OCI-LY7 (cell line): ENCODE results near the gene CTNNA2.

Experiments used
- EZH2phosphoT487 ChIP-seq: fragments of 200-600 bp; sonication (generic); IDR thresholded peaks from 2 replicates; pipeline ENCODE4 v1.6.1; 2018; ENCODE audit warnings: low read depth, borderline replicate concordance, mild to moderate bottlenecking, mixed run types, antibody characterized with exemption, low read length, moderate library complexity, mixed read lengths
- TF ChIP-seq, protein P1 (sequence below): fragments of 200-600 bp; sonication (generic); conservative IDR thresholded peaks from 2 replicates; pipeline ENCODE4 v1.5.1; 2014; ENCODE audit warnings: mild to moderate bottlenecking, antibody characterized with exemption, low read length, moderate library complexity, mixed read lengths

GRCh38 chr2:79950526-79950925 is 437.7 kb downstream of the CTNNA2 start:
- TF ChIP-seq, protein P1, sequence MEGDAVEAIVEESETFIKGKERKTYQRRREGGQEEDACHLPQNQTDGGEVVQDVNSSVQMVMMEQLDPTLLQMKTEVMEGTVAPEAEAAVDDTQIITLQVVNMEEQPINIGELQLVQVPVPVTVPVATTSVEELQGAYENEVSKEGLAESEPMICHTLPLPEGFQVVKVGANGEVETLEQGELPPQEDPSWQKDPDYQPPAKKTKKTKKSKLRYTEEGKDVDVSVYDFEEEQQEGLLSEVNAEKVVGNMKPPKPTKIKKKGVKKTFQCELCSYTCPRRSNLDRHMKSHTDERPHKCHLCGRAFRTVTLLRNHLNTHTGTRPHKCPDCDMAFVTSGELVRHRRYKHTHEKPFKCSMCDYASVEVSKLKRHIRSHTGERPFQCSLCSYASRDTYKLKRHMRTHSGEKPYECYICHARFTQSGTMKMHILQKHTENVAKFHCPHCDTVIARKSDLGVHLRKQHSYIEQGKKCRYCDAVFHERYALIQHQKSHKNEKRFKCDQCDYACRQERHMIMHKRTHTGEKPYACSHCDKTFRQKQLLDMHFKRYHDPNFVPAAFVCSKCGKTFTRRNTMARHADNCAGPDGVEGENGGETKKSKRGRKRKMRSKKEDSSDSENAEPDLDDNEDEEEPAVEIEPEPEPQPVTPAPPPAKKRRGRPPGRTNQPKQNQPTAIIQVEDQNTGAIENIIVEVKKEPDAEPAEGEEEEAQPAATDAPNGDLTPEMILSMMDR, result no peak
- no peak for TF ChIP-seq EZH2phosphoT487
